Left forelimb (tissue), 1 donor: ENCODE data around the gene MOV10L1.

ENCODE experiments used
- DNase-seq: peaks from one replicate; pipeline ENCODE4 v3.0.0-alpha.2; 2018; ENCODE audit warnings: low spot score

MOV10L1 gene

DNA sequence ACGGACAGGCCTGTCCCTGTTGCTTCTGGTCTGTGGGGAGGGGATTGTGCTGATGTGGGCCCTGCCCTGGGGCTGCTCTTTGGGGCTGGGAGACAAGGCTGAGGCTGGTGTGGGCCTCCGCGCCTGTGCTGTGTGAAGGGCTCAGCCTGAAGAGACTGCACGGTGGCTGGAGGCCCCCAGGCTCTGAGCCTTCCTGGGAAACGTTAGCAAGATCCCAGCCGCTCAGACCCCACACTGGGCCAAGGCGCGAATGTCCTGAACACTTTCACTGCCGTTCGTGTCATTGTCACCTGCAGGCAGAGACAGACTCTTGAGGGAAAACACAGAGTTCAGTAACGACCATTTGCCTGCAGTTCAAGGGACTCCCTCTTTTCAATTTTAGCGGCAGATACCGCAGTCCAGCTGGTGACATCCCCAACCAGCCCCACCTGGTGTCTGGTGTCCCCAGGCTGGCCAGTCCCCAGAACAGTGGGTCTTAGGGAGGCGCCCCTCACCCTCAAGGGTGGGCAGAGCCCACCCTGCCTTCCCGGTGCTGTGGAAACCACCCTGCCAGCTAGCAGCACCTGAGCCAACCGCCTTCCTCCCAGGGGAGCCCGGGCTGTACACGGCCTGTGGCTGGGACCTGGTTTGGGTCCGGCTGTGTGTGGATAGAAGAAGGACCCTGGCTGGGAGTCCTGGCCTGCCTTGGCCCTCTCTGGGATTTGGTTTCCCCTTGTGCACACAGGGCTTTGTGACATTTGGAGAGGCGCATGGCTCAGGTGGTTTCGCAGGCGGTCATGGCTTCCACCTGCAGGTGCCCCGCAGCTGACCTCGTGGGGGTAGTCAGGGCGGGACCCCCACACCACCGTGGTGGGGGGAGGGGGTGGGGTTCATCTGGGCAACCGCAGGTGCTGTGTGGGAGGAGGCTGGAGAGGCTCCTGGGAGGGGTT, 86.4 kb downstream of the MOV10L1 start:
- DNase-seq, result no peak

DNA sequence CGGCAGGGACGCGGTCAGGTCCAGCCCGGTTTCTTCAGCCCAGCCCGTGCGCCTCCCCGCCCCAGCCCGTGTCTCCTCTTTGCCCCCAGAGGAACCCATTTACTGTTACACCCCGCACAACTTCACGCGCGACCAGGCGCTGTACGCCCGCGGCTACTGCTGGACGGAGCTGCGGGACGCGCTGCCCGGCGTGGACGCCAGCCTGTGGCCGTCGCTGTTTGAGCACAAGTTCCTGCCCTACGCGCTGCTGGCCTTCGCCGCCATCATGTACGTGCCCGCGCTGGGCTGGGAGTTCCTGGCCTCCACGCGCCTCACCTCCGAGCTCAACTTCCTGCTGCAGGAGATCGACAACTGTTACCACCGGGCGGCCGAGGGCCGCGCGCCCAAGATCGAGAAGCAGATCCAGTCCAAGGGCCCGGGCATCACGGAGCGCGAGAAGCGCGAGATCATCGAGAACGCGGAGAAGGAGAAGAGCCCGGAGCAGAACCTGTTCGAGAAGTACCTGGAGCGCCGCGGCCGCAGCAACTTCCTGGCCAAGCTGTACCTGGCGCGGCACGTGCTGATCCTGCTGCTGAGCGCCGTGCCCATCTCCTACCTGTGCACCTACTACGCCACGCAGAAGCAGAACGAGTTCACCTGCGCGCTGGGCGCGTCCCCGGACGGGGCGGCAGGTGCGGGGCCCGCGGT, 87.2 kb downstream of the MOV10L1 start:
- no peak for DNase-seq

DNA sequence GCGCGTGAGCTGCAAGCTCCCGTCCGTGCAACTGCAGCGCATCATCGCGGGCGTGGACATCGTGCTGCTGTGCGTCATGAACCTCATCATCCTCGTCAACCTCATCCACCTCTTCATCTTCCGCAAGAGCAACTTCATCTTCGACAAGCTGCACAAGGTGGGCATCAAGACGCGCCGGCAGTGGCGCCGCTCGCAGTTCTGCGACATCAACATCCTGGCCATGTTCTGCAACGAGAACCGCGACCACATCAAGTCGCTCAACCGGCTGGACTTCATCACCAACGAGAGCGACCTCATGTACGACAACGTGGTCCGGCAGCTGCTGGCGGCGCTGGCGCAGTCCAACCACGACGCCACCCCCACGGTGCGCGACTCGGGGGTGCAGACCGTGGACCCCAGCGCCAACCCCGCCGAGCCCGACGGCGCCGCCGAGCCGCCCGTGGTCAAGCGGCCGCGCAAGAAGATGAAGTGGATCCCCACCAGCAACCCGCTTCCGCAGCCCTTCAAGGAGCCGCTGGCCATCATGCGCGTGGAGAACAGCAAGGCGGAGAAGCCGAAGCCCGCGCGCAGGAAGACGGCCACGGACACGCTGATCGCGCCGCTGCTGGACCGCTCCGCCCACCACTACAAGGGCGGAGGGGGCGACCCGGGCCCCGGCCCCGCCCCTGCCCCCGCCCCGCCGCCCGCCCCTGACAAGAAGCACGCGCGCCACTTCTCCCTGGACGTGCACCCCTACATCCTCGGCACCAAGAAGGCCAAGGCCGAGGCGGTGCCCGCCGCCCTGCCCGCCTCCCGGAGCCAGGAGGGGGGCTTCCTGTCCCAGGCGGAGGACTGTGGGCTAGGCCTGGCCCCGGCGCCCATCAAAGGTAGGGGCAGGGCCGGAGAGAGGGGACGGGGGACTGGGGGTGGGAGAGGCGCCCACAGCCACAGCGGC, 88.0 kb downstream of the MOV10L1 start:
- no peak for DNase-seq

DNA sequence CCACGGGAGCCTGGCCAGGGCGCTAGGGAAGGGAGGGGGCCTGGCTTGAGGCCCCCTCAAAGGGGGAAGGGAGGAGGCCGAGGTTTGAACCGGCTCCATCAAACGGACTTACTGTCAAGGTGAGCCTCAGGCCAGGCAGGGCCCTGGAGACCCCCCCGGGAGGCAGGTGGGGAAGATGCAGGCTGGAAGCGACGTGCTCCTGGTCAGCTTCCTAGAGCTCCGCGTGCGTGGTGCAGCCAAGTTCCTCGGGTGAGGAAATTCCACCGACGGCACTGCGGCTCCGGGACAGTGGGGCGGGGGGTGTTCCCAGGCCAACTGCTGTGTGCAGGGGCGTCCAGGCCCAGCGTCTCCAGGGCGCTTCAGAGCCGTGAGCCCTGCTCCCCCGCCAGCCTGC, 88.7 kb downstream of the MOV10L1 start:
- DNase-seq, result no peak

DNA sequence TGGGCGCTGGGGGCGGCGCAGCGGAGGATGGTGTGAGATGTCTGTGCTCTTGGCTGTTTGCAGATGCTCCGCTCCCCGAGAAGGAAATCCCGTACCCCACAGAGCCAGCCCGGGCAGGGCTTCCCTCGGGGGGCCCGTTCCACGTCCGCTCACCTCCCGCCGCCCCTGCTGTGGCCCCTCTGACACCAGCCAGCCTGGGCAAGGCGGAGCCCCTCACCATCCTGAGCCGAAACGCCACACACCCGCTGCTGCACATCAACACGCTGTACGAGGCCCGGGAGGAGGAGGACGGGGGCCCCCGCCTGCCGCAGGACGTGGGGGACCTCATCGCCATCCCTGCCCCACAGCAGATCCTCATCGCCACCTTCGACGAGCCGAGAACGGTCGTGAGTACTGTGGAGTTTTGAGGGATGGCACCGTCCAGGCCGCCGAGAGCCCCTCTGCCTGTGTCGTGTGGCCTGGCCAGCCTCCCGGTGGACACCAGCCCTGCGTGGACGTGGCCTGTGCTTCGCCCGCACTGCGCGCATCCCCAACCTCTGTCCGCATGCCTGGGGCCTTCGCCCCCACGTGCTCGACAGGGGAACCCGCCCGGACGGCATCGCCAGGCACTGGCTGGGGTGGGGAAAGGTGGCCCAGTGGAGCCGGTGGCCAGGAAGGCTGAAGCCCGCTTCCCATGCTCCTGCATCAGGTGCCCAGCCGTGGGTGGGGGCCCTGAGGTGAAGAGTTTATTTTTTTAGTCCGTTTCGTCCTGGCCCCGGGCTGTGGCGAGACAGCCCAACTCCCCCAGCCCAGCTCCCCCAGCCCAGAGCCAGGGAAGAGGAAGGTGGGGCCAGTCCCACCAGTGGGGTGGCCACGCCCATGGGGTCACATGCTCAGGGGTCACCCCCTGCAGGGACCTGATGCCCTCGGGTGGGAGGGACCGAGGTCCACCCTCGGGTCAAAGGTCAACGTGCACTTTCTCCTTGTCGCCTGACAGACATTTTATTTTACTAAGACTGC, 89.4 kb downstream of the MOV10L1 start:
- no peak for DNase-seq

DNA sequence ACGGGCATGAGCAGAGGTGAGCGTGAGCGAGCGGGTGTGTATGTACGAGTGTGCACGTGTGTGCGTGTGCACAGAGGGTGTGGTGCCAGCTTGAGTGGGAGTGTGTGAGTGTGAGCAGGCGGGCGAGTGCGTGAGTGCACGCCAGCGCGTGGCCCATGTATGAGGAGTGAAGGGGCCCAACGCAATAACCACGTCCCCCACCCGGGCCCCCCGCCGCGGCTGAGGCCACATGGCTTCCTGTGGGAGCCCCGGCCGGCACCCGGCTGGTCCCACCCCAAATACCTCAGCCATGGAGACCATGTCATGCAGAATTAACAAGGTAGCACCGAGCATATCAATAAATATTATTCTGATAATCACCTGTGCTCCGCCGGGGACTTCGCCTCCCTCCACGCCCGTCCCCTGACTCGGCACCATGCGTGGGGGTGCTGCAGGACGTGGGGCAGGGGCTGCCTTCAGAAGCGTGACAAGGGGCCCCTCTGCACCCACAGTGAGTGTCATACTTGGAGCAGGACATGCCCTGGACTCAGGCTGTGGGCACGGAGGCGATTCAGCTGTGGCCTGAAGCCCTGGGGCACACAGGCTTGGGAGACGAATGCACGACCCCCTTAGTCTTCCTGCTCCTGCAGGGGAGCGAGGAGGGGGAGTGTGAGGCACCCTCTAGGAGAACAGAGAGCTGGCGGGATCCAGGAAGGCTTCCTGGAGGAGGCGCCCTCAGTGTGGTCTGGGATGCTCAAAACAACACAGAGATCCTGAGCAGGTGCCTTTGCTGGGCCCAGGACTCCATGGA, 90.3 kb downstream of the MOV10L1 start:
- no peak for DNase-seq

DNA sequence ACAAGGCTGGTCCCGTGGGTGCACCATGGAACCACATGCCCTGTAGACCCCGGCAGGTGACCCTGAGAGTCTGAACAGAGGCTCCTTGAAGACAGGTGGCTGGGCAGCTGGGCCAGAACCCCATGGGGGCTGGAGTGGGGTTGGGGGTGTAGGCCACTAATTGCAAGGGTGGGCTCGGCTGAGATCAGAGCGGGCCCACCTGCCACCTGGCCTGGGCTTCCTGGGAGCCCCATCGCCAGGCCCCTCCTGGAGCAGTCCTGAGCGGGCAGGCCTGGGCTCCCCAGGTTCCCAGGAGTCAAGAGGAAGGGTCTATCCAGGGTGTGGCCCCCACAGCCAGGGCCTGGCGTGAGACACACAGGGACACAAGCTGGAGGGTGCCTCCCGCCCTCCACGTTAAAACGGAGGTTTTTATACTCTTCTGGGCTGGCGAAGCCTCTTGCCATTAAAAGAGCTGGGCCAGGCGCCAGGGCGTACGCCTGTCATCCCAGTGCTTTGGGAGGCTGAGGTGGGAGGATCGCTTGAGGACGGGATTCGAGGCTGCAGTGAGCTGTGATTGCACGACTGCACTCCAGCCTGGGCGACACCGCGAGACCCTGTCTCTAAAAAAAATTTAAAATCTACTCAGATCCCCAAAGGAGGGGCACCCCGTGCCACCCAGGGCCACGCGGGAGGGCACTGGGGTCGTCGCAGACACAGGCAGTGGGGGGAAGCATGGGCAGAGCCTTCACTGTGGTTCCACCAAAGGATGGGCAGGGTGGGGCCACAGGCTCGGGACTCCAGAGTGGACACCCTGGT, 91.1 kb downstream of the MOV10L1 start:
- no peak for DNase-seq

DNA sequence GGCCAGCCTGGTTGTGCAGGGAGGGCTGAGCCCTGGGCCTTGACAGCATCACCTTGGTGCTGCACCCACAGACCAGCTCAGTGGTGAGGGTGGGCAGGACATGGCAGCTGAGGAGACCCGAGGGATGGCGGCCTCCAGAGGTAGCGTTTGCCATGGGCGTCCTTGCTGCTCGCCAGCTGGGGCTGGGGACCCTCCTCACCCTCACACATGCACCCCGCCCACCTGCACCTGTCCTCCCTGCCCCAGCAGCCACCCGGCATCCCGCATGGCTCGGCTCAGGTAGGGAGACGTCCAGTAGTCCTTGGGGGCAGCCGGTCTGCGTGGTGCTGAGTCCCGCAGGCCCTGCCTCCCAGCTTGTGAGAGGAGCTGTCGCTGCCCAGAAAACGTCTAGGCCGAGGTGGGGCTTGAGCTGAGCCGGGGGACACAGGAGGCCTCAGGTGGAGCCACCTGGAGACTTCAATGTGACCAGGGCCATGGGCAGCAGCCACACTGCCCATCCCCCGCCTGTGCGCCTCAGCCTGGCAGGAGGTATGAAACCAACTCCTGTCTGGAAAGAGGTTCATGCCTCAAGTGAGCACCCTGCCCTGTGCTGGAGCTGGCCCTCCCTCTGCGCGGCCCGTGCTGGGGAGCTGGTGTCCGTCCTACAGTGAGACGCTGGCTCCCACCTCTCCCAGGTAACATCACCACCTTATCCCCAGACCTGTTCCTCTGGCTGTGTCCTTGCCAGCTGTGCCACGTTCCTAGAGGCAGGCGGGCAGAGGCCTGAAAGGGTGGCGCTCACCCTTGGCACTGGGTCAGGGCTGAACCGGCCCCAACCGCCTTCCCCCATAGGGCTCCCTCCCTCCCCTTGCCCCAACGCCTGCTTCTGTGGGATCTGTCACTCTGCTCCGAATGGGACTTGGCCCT, 92.6 kb downstream of the MOV10L1 start:
- no peak for DNase-seq

DNA sequence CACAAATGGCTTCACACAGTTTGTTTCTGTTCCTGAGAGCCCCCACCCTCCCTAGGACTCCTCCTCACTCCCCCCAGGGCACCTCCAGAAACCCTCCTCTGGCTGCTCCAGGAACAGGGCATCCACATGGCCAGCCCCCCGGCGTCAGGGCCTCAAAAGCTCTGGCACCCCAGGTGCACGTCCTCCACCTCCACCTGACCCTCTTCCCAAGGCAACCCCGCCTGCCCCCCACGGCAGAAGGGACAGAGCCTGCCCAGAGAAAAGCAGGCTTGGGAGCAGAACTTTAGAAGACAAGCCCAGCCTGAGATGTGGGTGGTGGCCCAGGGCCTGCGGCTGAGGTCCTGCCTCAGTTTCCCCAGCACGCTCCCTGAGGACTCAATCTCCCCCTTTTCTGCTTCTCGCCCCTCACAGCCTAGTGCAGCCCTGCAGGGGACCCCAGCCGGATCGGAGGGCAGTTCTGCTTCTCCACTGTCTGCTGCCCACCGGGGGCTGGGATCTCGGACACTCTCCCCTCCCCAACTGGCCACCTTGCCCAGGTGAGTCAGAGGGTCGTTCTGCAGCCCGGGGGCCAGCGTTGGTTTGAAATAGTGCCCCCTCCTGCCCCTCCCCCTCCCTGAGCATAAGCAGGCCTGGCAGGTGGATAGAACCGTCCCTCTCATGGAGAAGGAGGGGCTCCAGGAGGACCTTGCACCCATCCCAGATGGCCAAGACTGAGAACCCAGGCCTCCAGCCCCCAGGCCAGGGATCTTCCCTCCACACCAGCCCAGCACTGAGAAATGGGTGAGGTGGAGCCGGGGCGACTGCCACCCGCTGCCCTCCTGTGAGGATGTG, 93.5 kb downstream of the MOV10L1 start:
- no peak for DNase-seq

DNA sequence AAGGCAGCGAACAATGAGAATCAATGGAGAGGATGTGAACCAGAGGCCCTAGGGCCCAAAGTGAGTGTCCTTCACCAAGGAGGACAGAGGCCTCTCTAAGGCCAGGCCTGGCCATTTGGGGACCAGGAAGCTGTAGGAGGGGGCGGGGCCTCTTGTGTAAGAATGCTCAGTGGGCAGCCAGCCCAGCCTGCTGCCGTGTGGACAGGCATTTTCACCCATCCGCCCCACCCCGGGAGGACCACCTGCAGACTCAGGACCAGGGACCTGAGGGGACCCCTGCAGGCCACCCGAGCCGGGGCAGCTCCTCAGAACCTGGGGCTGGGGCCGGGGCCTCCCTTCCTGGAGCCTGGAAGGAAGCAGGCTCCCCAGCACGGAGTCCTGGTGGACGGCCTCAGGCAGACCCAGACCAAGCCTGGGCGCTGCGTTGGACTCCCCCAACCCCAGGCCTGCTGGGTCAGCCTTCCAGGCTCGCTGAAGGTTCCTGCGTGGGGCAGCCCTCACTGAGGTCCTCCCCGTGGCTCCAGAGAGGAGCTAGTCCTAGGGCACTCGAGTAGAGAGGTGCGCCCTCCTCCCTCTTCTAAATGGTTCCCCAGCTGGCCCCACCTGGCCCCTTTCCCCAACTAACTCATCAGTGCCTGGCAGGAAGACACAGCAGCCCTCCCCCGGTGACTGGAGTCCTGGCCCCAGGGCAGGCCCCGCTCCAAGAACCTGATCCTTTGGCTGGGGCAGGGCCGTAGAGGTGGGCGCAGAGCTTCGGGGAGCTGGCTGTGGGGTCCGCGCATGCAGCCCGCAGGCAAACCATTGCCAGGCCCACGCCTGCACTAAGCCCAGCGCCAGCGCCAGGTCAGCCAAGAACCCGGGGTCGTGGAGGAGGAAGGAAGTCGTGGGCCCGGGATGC, 94.4 kb downstream of the MOV10L1 start:
- DNase-seq, result no peak

DNA sequence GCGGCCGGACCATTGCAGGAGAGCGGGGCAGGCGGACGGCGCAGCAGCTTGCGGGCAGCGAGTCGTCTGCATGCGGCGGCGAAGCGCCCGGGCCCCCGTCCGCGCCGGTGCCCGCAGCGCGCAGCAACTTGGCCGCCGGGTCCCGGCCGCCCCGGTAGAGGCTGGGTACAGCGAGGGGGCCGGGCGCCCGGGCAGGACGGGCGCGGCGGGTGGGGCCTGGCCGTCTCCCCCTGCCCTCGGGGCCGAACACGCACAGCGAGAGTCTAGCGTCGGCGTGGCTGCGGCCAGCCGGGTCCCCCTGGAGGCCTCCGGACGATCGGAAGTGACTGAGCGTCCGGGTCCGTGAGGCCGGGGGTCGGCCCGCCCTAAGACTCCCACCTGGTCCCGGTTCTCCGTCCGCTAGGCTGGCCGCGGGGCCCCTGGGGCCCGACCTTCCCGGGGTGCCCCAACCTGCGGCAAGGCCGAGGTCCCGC, 95.1 kb downstream of the MOV10L1 start:
- DNase-seq, result no peak

DNA sequence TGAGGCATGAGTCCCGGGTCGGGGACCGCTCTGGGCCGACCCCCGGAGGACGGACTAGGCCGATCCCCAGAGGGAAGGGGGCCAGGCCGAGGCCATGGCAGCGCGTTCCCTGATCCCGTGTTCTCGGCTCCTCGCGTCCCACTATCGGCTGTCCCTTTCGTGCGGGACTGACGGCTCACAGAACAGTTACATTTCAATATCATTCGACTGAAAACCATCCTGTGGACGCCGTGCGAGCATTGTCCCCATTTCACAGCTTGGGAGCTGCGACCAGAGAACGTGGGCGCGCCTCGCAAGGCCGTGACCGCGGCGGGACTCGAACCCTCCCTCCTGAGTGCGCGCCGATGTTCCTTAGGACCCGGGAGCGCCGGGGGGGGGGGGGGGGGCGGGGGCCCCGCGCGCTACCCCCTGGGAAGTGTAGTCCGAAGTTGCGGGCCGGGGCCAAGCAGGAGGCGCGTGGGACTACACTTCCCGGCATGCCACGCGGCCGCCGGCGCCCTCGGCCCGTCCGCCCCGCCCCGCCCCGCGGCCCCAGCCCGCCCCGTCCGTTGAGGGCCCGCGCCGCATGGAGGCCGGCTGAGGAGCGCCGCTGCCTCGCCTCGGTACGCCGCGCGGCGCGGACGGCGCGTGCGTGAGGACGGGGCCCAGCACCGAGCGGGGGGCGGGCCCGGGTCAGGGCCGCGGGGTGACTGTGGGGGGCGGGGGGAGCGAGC, 95.7 kb downstream of the MOV10L1 start, which contains the start of gene TRABD:
Gene TRABD (plus strand): TSS at position 539 of the 713 bp plus-strand sequence. CDS start 7,148 bp downstream, outside the sequence.
- DNase-seq, result peak; percentile 96

DNA sequence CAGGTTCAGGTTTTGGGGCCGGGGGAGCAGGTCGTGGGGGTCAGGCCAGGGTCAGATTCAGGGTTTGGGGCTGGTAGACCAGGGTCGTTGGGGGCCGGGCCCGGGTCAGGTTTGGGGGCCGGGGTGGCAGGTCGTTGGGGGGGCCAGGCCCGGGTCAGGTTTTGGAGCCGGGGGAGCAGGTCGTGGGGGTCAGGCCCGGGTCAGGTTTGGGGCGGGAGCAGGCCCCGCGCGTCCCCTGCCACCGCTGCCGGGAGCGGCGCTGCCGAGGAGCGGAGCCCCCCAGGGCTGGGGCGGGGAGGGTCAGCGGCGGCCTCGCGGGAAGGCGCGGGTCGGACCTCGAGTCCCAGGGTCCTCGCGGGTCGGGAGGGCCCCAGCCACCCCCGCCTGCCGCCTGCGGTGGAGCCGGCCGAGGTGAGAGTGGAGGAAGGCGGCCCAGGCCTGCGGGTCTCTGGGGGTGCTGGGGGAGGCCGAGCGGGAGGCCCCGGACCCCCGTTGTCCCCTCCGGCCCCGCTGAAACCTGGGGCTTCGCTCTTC, 96.4 kb downstream of the MOV10L1 start:
- no peak for DNase-seq

DNA sequence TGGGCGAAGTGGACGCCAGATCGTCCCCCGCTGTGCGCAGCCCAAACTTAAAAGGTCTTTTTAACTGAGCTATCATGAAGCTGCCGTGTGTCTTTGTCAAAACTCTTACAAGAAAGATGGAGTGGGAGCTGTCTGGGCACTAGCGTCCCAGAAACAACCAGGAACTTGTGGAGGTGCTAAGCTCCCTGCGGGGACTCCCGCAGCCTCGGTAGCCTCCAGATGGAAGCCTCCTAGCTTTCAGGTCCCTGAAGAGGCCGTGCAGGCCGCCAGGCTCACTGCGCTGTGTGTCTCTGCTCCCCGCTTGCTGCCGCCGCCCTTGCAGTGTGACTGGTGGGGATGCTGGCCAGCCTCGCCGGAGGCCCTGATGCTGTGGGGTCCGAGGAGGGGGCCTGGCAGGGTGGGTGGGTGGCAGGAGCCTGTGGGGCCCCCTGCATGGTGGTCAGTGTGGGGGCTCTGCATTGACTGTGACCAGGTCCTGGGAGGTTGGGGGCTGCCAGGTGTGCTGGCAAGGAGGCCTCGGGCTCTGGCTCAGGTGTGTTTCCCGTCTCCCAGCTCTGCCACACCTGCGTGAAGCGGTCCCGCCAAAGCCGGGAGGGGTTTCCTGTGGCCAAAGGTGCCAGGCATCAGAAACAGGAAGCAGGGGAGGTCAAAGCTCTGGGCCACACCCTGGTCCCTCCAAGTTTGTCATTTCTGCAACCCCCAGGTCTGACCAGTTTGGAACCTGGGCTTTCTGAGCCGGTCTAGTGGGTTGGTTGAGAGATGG, 97.1 kb downstream of the MOV10L1 start:
- no peak for DNase-seq
